Inferior parietal cortex (tissue), 1 donor: Measurements from ENCODE around the gene STUM.

ENCODE experiments used
- DNase-seq: peaks from one replicate; pipeline ENCODE4 v3.0.0-alpha.2; 2016; ENCODE audit errors: extremely low spot score

STUM gene

DNA sequence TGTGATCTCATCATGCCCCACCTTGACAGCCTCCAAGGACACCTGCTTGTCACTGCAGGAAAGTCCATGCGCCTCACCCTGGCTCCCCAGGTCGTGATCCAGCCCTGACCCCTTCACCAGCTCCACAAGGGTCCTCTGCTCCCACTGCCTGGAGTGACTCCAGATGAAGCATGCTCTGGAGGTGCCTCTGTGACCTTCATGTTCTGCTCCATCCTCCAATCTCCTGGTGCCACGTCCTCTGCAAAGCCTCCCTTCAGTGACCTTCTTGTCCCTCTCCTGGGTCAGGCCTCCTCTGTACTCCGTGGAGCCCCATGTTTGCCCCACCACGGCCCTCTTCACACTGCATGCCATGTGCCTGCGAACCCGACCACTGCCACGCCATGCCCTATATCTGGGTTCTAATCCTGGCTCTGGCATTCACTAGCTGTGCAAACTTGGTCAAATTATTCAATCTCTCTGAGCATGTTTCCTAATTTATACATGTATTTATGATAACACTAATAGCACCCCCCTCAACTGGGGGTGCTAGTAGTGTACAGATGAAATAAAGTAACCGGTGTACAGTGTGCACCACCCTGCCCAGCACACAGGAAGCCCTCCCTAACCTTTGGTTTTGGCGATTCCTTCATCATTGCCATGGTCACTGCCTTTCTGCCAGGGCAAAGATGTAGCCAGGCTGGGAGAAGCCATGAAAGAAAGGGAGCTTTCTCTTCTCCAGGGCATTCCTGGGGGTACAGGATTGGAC is 77.4 kb downstream of the STUM start:
- DNase-seq: no peak

DNA sequence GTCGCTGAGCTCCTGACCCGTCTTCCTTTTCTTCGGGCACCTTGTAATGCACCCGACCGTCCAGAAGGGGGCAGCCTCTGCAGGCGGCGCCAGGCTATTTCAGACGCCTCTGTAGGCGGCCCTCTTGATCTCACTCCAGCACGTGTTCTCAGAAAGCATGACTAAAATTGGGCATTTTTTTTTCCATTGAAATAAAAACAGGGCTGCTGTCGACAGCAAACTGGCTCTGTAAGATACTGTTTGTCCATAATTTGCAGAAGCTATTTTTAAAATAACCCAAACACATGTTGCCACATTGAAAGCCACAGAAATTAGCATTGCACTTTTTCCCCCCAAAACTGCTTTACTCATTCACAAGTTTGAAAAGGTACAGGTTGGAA is 78.0 kb downstream of the STUM start:
- DNase-seq: peak; percentile 79

- no peak for DNase-seq
Observed at GRCh38 chr1:226627050-226627755, 78.6 kb downstream of the STUM start.

- DNase-seq: no peak
Observed at GRCh38 chr1:226627924-226628611, 79.5 kb downstream of the STUM start.

DNA sequence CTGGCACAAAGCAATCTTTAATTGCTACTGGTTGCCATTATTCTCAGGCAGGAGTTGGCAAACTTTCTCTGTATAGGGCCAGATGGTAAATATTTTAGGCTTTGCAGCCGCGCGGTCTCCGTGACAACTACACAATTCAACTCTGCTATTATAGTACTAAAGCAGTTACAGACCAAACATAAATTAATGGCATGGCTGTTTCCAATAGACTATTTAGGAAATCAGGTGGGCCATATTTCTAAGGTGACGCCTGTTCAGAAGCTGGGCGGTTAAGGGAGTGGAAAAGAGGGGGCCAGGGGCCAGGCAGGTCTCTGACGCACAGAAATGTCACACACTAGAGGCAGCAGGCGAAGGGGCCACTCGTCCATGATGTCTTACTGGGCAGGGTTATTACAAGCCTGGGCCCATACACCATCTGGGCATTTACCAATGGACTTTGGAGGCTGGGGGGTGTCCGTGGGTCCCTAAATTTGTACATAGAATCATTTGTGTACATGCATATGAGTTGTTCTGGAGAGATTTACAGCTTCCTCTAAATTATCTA is 80.1 kb downstream of the STUM start:
- no peak for DNase-seq

DNA sequence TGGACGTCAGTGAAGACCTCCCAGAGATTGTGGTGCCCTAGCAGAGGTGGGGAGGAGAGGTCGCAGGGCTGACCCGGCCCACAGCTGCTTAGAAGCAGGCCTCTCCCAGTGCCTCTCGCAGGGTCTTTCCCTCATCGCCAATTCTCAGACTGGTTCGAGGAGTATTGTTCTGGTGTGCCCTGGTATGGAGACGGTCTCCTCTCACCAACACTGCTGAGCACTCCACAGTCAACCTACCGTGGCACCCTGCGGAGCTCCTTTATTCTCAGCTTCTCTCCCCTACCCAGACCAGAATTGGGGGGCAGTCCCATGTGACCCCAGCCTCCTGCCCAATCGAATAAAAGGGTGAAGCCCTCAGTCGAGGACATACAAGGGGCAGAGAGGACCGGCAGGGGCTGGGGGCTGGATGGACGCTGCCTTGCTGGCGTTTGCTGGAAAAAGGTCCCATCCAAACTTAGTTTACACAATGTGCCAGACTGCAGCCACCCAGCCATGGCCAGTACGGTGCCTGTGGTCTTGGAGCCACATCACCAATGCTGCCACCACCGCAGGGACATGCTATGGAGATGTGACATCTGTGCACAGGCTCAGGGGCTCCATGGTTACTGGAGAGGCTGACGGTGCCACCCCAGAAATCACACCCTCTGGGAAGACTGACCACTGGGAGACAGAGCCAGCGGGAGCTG is 80.8 kb downstream of the STUM start:
- DNase-seq: no peak

GRCh38 chr1:226629896-226630550 is 81.5 kb downstream of the STUM start:
- no peak for DNase-seq

- no peak for DNase-seq
Observed at GRCh38 chr1:226630592-226630991, 82.0 kb downstream of the STUM start.

- no peak for DNase-seq
Observed at GRCh38 chr1:226631229-226632000, 82.9 kb downstream of the STUM start.

DNA sequence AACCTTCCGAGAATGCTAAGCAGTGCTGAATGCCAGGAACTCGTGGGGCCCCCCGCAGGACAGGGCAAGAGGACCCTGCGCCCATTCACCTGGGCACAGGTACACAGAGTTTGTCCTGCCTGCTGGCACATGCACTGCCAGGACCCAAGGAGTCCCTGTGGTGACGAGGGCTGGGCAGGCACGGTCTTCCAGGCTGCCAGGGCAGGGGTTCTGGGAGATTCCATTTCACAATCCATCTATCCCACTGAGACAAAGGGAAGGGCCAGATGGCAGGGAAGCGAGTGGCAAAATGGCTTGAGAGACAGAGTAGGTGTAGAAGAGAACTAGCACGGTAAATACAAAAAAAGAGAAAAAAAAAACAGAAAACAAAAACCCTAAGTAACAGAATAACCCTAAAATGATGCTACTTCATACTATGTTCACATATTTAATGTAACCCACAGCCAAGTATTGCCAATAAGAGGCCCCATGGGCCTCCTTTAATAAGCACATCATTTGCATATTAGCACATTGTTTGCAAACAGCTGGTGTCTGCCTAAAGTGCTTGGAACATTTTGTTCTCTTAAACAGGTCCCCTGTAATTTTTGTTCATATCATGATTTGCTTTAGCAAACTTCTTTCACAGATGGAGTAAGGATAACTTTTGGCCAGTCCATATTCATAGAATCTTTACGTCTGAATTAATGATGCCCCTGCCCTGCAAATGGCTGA is 83.8 kb downstream of the STUM start:
- no peak for DNase-seq

DNA sequence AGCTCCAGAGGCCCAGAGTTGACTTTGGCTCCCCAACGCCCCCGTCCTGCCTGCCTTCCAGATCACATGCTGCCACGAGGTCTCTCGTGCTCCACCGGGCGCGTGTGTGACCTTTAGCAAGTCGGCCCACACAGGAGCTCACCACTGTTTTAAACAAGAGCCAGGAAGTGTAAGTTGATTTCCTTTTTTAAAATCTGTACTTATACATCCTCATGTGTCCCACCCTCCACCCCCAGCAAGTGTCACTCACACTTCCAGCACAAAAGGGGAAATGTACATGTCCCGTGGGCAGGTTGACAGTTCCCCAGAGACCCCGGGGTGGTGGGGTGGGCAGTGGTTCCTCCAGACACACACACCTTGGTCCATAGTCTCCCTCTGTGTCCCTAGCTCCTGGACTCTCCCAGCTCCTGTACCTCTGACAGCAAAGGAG is 84.4 kb downstream of the STUM start:
- no peak for DNase-seq

- DNase-seq: no peak
Observed at GRCh38 chr1:226633541-226634165, 85.1 kb downstream of the STUM start.

DNA sequence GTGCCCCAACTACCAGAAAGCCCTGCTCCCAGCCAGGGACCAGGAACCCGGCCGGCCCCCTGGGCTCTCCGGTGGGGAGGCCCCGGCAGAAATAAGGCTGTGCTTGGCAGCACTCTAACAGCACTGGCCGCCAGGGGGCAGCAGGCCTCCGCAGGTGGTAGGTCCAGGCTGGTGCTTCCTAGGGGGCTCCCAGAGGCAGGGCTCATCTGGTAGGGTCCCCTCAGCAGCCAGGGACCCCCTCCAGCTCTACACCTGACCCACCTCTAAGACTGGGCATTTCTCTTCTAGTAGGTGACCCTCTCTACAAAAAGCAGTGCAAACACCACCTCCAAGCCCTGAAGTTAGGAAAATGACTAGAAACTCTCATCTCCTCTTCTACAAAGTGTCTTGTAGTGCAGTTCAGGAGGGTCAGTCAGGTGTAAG is 85.6 kb downstream of the STUM start:
- DNase-seq: peak; percentile 79

GRCh38 chr1:226634611-226635246 is 86.2 kb downstream of the STUM start:
- no peak for DNase-seq

- DNase-seq: no peak
Observed at GRCh38 chr1:226635456-226635941, 86.9 kb downstream of the STUM start.

GRCh38 chr1:226636847-226637096 is 88.2 kb downstream of the STUM start:
- no peak for DNase-seq

DNA sequence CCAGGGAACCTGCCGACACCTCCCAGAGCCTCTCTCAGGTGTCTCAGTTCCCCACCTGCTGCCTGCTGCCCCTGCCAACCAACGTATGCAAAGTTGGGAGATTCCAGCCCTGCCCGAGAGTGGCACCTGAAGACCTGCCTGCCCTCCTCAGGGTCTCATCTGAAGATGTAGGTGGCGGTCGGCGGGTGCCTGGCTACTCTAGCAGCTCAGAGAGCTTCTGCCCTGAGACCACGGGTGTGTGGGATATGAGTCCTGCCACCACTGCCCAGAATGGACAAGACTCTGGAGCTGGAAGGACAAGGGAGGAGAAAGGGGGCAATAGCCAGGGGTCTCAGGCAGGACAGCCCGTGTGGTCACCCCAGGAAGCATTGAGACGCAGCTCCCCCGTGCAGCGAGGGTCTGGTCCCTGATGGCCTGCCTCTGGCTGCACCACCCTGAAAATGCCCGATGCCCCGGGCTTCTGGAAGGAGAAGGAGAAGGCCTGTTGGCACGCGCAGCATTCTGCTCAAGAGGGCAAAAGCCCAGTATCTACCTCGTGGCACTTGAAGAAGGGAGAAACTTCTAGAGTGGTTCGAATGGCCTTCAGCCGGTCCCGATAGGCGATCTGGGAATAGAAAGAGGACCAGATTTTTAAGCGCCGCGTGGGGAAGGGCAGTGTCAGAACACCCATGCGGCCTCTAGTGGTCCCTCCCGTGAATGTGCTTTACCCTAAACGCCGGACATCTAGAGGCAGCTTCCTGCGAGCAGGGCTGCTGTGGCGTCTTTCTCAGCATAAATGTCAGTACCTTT is 88.8 kb downstream of the STUM start:
- DNase-seq: no peak

GRCh38 chr1:226638001-226638601 is 89.5 kb downstream of the STUM start:
- no peak for DNase-seq
